ENCODE data around the gene MAP1A. TPM values are rescaled to one million over a fixed set of nuclear protein-coding genes. Genes with fewer than 3 reads are reported as not detected.

The MAP1A gene
- total and polyA plus RNA-seq, 2 donors (not counting 3 experiments of a cell fraction or from before 2014, with no cell fraction given): 0.68 to 4.8 TPM

DNA sequence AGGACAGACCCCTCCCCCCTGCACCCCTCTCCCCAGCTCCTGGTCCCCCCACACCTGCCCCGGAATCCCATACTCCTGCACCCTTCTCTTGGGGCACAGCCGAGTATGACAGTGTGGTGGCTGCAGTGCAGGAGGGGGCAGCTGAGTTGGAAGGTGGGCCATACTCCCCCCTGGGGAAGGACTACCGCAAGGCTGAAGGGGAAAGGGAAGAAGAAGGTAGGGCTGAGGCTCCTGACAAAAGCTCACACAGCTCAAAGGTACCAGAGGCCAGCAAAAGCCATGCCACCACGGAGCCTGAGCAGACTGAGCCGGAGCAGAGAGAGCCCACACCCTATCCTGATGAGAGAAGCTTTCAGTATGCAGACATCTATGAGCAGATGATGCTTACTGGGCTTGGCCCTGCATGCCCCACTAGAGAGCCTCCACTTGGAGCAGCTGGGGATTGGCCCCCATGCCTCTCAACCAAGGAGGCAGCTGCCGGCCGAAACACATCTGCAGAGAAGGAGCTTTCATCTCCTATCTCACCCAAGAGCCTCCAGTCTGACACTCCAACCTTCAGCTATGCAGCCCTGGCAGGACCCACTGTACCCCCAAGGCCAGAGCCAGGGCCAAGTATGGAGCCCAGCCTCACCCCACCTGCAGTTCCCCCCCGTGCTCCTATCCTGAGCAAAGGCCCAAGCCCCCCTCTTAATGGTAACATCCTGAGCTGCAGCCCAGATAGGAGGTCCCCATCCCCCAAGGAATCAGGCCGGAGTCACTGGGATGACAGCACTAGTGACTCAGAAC lies 9.8 kb downstream of the MAP1A start:
- H3K9me3 ChIP-seq (replicated peaks; ENCODE audit: control insufficient read depth, insufficient read depth, low read length): no peaks in the 10 kb centered on the region
- no peak overlapping the region for H3K4me3 ChIP-seq (replicated peaks in 1 of 3; ENCODE audit: insufficient read depth in 1 of 3, low read depth in 1 of 3, low read length in 3 of 3)
- no peak for DNase-seq (ENCODE audit: low read depth, low spot score)
- H4K20me1 ChIP-seq (replicated peaks; ENCODE audit: control insufficient read depth, extremely low read depth, insufficient read depth, low read length): no peaks in the 10 kb centered on the region
- no peaks in the 10 kb centered on the region for H3K9me1 ChIP-seq (replicated peaks; ENCODE audit: control insufficient read depth, extremely low read depth, insufficient read depth, low read length)
- no peaks in the 10 kb centered on the region for H3K4me1 ChIP-seq (ENCODE audit: control insufficient read depth, extremely low read depth, insufficient read depth, low read length)
- no peak overlapping the region for H3K4me2 ChIP-seq (ENCODE audit: insufficient read depth, low read length)
- no peak overlapping the region for H3K9ac ChIP-seq (replicated peaks; ENCODE audit: extremely low read depth, insufficient read depth, low read length)
- no peaks in the 10 kb centered on the region for H3K36me3 ChIP-seq (ENCODE audit: control insufficient read depth in 2 of 2, extremely low read depth in 1 of 2, insufficient read depth in 2 of 2, low read length in 2 of 2)
- dilution Hi-C loops (cut with MboI; ENCODE audit: extremely low pct_ligation_motif_present, low sequenced_read_pairs) (no loop called here), intact Hi-C loops (cut with micrococcal nuclease) (no loop called here)
- TF ChIP-seq JUN (IDR thresholded peaks at IDR 0.05; ENCODE audit: borderline replicate concordance, insufficient read depth, insufficient read length, low read depth) (no peak), MAX (IDR thresholded peaks at IDR 0.05; ENCODE audit: insufficient read depth, insufficient read length) (no peak), POLR2A (IDR thresholded peaks at IDR 0.05; ENCODE audit: low read depth, low read length) (no peak), FOS (IDR thresholded peaks at IDR 0.05; ENCODE audit: borderline replicate concordance, insufficient read depth, low read length) (no peak), MYC (IDR thresholded peaks at IDR 0.05; ENCODE audit: low read depth, low read length) (no peak), GATA2 (IDR thresholded peaks at IDR 0.05; ENCODE audit: insufficient read depth, insufficient read length, low read depth, low read length) (no peak), POLR2AphosphoS5 (IDR thresholded peaks at IDR 0.05; ENCODE audit: insufficient read depth, low read depth, low read length) (no peak), EZH2 (IDR thresholded peaks at IDR 0.05; ENCODE audit: borderline replicate concordance, low read depth, low read length, severe bottlenecking) (no peak), CTCF (IDR thresholded peaks at IDR 0.05; ENCODE audit: extremely low read depth in 1 of 2, insufficient read depth in 1 of 2, low read depth in 1 of 2, low read length in 2 of 2) (no peak)
- no peak for FAIRE-seq
- no peaks in the 10 kb centered on the region for H3K79me2 ChIP-seq (ENCODE audit: control insufficient read depth, insufficient read depth, low read length)
- CTCF ChIA-PET: interaction anchor here (0.6 to 2.3 kb wide), 6 partner anchors 9 to 27 kb away, joined by 3 to 25 read pairs (median 3); partner anchors contain the start of gene MAP1A
- BruUV-seq (replicated peaks): no TSS peak
- H3K27ac ChIP-seq (ENCODE audit: insufficient read depth, low read depth, low read length): no peak overlapping the region
- H3K27me3 ChIP-seq (ENCODE audit: control insufficient read depth in 2 of 2, insufficient read depth in 2 of 2, low read length in 2 of 2): no peaks in the 10 kb centered on the region
- POLR2A ChIA-PET: no interaction called here
- no peak overlapping the region for H2AFZ ChIP-seq (ENCODE audit: low read depth, low read length)

Data from endothelial cell of umbilical vein (primary cell).